Glutamatergic neuron (in vitro differentiated cells): ENCODE measurements around the gene TENT4A. TPM values are rescaled to one million over a fixed set of nuclear protein-coding genes. Genes with fewer than 3 reads are reported as not detected.
A peak's percentile ranks its signal among the peaks of the same experiment; 100 is the strongest.

Experiments used
- DNase-seq: peaks from one replicate; pipeline ENCODE4 v3.0.0; 2022
- H3K27ac Mint-ChIP-seq: one replicate; pipeline ENCODE4 v1.8.0; 2020; ENCODE audit warnings: mild to moderate bottlenecking, mixed read lengths, inconsistent platforms; ENCODE audit not compliant: unreplicated experiment
- H3K27me3 Mint-ChIP-seq: one replicate; pipeline ENCODE4 v1.8.0; 2020; ENCODE audit warnings: mild to moderate bottlenecking, moderate library complexity, mixed read lengths, inconsistent platforms; ENCODE audit not compliant: unreplicated experiment
- H3K36me3 Mint-ChIP-seq: one replicate; pipeline ENCODE4 v1.8.0; 2020; ENCODE audit warnings: mild to moderate bottlenecking, mixed read lengths, inconsistent platforms; ENCODE audit not compliant: unreplicated experiment
- H3K4me1 Mint-ChIP-seq: one replicate; pipeline ENCODE4 v1.8.0; 2020; ENCODE audit warnings: mild to moderate bottlenecking, low read depth, mixed read lengths, inconsistent platforms; ENCODE audit not compliant: unreplicated experiment
- H3K4me3 Mint-ChIP-seq: one replicate; pipeline ENCODE4 v1.8.0; 2020; ENCODE audit warnings: mild to moderate bottlenecking, mixed read lengths, inconsistent platforms; ENCODE audit not compliant: unreplicated experiment
- H3K9me3 Mint-ChIP-seq: one replicate; pipeline ENCODE4 v1.8.0; 2020; ENCODE audit warnings: mild to moderate bottlenecking, moderate library complexity, mixed read lengths, inconsistent platforms; ENCODE audit not compliant: unreplicated experiment
- CTCF ChIP-seq: fragments of 200-600 bp; sonication (generic); IDR thresholded peaks from one replicate; pipeline ENCODE4 v1.5.0; 2021; ENCODE audit not compliant: partially characterized antibody, unreplicated experiment
- total RNA-seq: library from RNA; stranded (reverse); fragmentation: NEBNext Ultra II Directional; extraction: Animal tissue kit (Norgen Biotek cat#: 25700); gene quantifications from one replicate; pipeline ENCODE4 v1.2.1, GENCODE V29; 2021; ENCODE audit not compliant: unreplicated experiment

Gene TENT4A
- total RNA-seq, 1 donor from 2014 or later: 23.7 TPM

- H3K36me3 Mint-ChIP-seq: no peaks in the 10 kb centered on the region
- no peak for TF ChIP-seq CTCF
- peaks cover 13% of the 10 kb centered on the region for H3K4me1 Mint-ChIP-seq
- peak overlapping the region; percentile 85 for H3K4me3 Mint-ChIP-seq
- peak overlapping the region; percentile 80 for H3K27ac Mint-ChIP-seq
- peaks cover 8% of the 10 kb centered on the region for H3K27me3 Mint-ChIP-seq
- peaks cover 9% of the 10 kb centered on the region for H3K9me3 Mint-ChIP-seq
- DNase-seq: peak; percentile 61
These were observed 1.1 kb upstream of the TENT4A start for GRCh38 chr5:6712142-6712576.

GRCh38 chr5:6712577-6713273 lies 507 bp upstream of the TENT4A start:
- H3K36me3 Mint-ChIP-seq: no peaks in the 10 kb centered on the region
- peaks cover 8% of the 10 kb centered on the region for H3K27me3 Mint-ChIP-seq
- DNase-seq: peak; percentile 98
- peaks cover 9% of the 10 kb centered on the region for H3K9me3 Mint-ChIP-seq
- peak overlapping the region; percentile 85 for H3K4me3 Mint-ChIP-seq
- TF ChIP-seq CTCF: no peak
- H3K27ac Mint-ChIP-seq: peak overlapping the region; percentile 80
- peaks cover 13% of the 10 kb centered on the region for H3K4me1 Mint-ChIP-seq

GRCh38 chr5:6714226-6715041 lies 1.2 kb downstream of the TENT4A start:
- Mint-ChIP-seq H3K9me3 (peaks cover 9% of the 10 kb centered on the region), H3K27ac (peak overlapping the region; percentile 33), H3K27me3 (peaks cover 8% of the 10 kb centered on the region), H3K4me3 (peak overlapping the region; percentile 89), H3K36me3 (no peaks in the 10 kb centered on the region), H3K4me1 (peaks cover 21% of the 10 kb centered on the region)
- peak; percentile 58 for DNase-seq
- no peak for TF ChIP-seq CTCF

GRCh38 chr5:6715271-6715670 lies 2.0 kb downstream of the TENT4A start:
- no peak for DNase-seq
- Mint-ChIP-seq H3K36me3 (no peaks in the 10 kb centered on the region), H3K27ac (no peak overlapping the region), H3K27me3 (peaks cover 5% of the 10 kb centered on the region), H3K9me3 (peaks cover 9% of the 10 kb centered on the region), H3K4me1 (peaks cover 21% of the 10 kb centered on the region), H3K4me3 (peak overlapping the region; percentile 89)
- TF ChIP-seq CTCF: no peak
